Breast epithelium (tissue), 4 donors: ENCODE results near the gene CEP68. TPM values are rescaled to one million over a fixed set of nuclear protein-coding genes. Genes with fewer than 3 reads are reported as not detected.

ENCODE experiments used
- DNase-seq, 2 donors: peaks; one replicate each; pipeline ENCODE4 v3.0.0-alpha.2; 2019; ENCODE audit warnings: low spot score in 2 of 2
- H3K27ac ChIP-seq, 2 donors: fragments of 200-600 bp; sonication (generic) in 1 of 2; one replicate each; pipeline ENCODE4 v1.5.1; 2016 to 2019; ENCODE audit warnings: mild to moderate bottlenecking in 1 of 2
- H3K27me3 ChIP-seq, 2 donors: fragments of 200-600 bp; sonication (generic) in 1 of 2; one replicate each; pipeline versions ENCODE4 v1.5.1 to v1.6.0; 2017 to 2019; ENCODE audit warnings: control low read depth in 1 of 2, mild to moderate bottlenecking in 1 of 2
- H3K36me3 ChIP-seq: fragments of 200-600 bp; one replicate; pipeline ENCODE4 v1.5.1; 2019
- H3K4me1 ChIP-seq, 2 donors: fragments of 200-600 bp; sonication (generic); one replicate each; pipeline ENCODE4 v1.5.1; 2016 to 2019; ENCODE audit warnings: control low read depth in 1 of 2
- H3K4me3 ChIP-seq, 3 donors: fragments of 200-600 bp; sonication (generic); 1 replicate in 2 of 3; 2 replicates in 1 of 3; pipeline ENCODE4 v1.5.1; 2016 to 2019; ENCODE audit warnings: mild to moderate bottlenecking in 3 of 3, moderate library complexity in 2 of 3
- H3K9me3 ChIP-seq, 2 donors: fragments of 200-600 bp; sonication (generic) in 1 of 2; one replicate each; pipeline ENCODE4 v1.5.1; 2016 to 2019; ENCODE audit warnings: control low read depth in 1 of 2
- POLR2A ChIP-seq: fragments of 450-650 bp; IDR thresholded peaks from one replicate; pipeline ENCODE4 v1.6.1; 2016; ENCODE audit warnings: antibody characterized with exemption, mild to moderate bottlenecking, moderate library complexity
- POLR2AphosphoS5 ChIP-seq, 3 donors: sonication (generic); formaldehyde crosslinking; IDR thresholded peaks; one replicate each; pipeline ENCODE4 v1.6.1; 2017; ENCODE audit warnings: antibody characterized with exemption in 3 of 3
- intact Hi-C: fragments of 100-400 bp; cut with DNase I; formaldehyde crosslinking; loops from one replicate; pipeline ENCODE4 v1.15.1; 2023; ENCODE audit warnings: low total_unique reads
- total RNA-seq, 3 donors: library from RNA; depleted of rRNA; stranded (reverse); fragments of >200 nt; gene quantifications; one replicate each; pipeline ENCODE4 v1.1.0, GENCODE V29; 2016
- TF ChIP-seq, protein P1 (sequence below), 3 donors: fragments of 450-650 bp; IDR thresholded peaks; one replicate each; pipeline ENCODE4 v1.5.1; 2016 to 2017; ENCODE audit warnings: antibody characterized with exemption in 3 of 3, mild to moderate bottlenecking in 3 of 3, moderate library complexity in 3 of 3

The CEP68 gene
- total RNA-seq, 3 donors from 2014 or later: 23.3 to 32.2 (median 25.0) TPM

GRCh38 chr2:65046633-65047407 is 9.4 kb upstream of the CEP68 start:
- no peak for DNase-seq
- intact Hi-C loops: no loop called here
- no peak overlapping the region for H3K27ac ChIP-seq

DNA sequence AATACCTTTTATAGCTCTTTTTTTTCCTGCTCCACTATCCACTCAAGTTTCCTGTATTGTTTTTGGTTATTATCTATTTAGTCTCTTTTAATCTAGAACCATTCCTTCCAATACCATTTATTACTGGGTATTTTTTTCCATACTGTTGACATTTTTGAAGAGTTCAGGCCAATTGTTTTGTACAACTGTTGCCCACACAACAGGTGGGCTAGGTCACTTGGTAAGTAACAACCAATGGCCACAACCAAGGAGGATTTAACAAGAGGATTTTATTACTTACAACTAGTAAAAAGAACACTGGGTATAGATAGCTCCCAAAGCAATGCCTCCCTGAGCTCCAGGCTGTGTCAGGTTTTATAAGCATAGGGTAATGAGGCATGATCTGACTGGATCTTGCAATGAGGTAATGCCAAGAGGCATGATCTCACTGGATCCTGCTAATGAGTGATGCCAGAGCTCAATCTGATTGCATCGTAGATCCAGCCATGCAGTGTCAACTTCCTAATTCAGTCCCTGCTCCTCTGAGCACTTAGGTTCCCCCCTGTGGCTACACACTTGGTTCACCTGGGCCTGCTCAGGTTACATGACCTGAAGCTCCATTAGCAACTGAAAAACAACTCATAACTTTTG is 7.1 kb upstream of the CEP68 start:
- H3K27ac ChIP-seq: no peak overlapping the region
- H3K27me3 ChIP-seq: no peaks in the 10 kb centered on the region
- no peak overlapping the region for H3K4me3 ChIP-seq
- no peak for TF ChIP-seq POLR2A
- TF ChIP-seq POLR2AphosphoS5 (IDR thresholded peaks at IDR 0.05): no peak
- TF ChIP-seq, protein P1, sequence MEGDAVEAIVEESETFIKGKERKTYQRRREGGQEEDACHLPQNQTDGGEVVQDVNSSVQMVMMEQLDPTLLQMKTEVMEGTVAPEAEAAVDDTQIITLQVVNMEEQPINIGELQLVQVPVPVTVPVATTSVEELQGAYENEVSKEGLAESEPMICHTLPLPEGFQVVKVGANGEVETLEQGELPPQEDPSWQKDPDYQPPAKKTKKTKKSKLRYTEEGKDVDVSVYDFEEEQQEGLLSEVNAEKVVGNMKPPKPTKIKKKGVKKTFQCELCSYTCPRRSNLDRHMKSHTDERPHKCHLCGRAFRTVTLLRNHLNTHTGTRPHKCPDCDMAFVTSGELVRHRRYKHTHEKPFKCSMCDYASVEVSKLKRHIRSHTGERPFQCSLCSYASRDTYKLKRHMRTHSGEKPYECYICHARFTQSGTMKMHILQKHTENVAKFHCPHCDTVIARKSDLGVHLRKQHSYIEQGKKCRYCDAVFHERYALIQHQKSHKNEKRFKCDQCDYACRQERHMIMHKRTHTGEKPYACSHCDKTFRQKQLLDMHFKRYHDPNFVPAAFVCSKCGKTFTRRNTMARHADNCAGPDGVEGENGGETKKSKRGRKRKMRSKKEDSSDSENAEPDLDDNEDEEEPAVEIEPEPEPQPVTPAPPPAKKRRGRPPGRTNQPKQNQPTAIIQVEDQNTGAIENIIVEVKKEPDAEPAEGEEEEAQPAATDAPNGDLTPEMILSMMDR (IDR thresholded peaks at IDR 0.05): no peak
- no peaks in the 10 kb centered on the region for H3K4me1 ChIP-seq
- H3K36me3 ChIP-seq: no peaks in the 10 kb centered on the region
- intact Hi-C loops: no loop called here
- H3K9me3 ChIP-seq: no peaks in the 10 kb centered on the region
- no peak for DNase-seq

More at GRCh38 chr2:65046633-65047407, 9.4 kb upstream of the CEP68 start:
- Histone ChIP-seq H3K4me3 (no peak overlapping the region), H3K36me3 (no peaks in the 10 kb centered on the region), H3K9me3 (no peaks in the 10 kb centered on the region), H3K4me1 (no peaks in the 10 kb centered on the region), H3K27me3 (no peaks in the 10 kb centered on the region)
- TF ChIP-seq, protein P1 (IDR thresholded peaks at IDR 0.05): no peak
- TF ChIP-seq POLR2AphosphoS5 (IDR thresholded peaks at IDR 0.05): no peak
- TF ChIP-seq POLR2A: no peak

GRCh38 chr2:65050931-65051330 is 5.3 kb upstream of the CEP68 start:
- no peak overlapping the region for H3K4me3 ChIP-seq
- TF ChIP-seq POLR2A (no peak), POLR2AphosphoS5 (IDR thresholded peaks at IDR 0.05) (no peak)
- TF ChIP-seq, protein P1 (IDR thresholded peaks at IDR 0.05): no peak
- intact Hi-C loops: no loop called here
- DNase-seq: no peak
- no peaks in the 10 kb centered on the region for H3K27me3 ChIP-seq
- no peaks in the 10 kb centered on the region for H3K4me1 ChIP-seq
- H3K36me3 ChIP-seq: no peaks in the 10 kb centered on the region
- no peaks in the 10 kb centered on the region for H3K9me3 ChIP-seq
- no peak overlapping the region for H3K27ac ChIP-seq

- Histone ChIP-seq H3K27me3 (no peaks in the 10 kb centered on the region), H3K9me3 (no peaks in the 10 kb centered on the region), H3K27ac (no peak overlapping the region), H3K36me3 (no peaks in the 10 kb centered on the region), H3K4me3 (no peak overlapping the region), H3K4me1 (no peaks in the 10 kb centered on the region)
- TF ChIP-seq POLR2AphosphoS5 (IDR thresholded peaks at IDR 0.05): no peak
- TF ChIP-seq, protein P1 (IDR thresholded peaks at IDR 0.05): no peak
- no peak for TF ChIP-seq POLR2A
- DNase-seq: no peak
- intact Hi-C loops: no loop called here
Observed at GRCh38 chr2:65053199-65053598, 3.0 kb upstream of the CEP68 start.

DNA sequence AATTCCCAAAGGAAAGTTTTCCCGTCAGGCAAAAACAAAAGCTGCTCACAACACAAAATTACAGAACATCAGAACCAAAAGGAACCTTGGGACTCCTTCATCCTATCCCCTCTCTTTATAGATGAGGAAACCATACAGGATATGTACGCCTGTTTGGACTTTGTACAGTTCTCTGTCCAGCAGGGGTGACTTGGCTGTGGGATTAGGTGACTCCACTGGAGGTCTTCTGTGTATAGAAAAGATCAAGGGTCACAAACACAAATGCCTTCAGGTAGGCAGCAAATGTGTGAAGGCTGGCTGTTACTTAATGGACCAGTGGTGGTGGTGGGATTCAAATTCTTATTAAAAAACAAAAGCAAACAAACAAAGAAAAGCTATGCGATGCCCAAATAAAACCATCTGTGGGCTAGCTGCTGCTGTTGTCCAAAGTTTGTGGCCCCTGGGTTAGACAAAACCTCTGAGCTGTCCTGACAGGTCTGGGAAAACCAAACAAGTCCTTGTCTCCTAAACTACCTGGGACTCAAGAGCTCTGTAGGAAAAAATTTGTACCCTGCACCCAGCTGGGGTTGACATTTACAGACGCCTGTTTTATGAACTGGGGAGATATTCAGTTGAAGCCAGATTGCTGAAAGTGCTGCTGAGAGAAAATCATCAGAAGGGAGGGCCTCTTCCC is 1.3 kb upstream of the CEP68 start:
- no peak overlapping the region for H3K27ac ChIP-seq

More for the DNA sequence above, 1.3 kb upstream of the CEP68 start:
- TF ChIP-seq POLR2A (no peak), POLR2AphosphoS5 (IDR thresholded peaks at IDR 0.05) (no peak)
- TF ChIP-seq, protein P1 (IDR thresholded peaks at IDR 0.05): no peak
- intact Hi-C loops: no loop called here
- H3K27me3 ChIP-seq: no peaks in the 10 kb centered on the region
- H3K4me1 ChIP-seq: no peaks in the 10 kb centered on the region
- no peak for DNase-seq
- H3K4me3 ChIP-seq: no peak overlapping the region
- no peaks in the 10 kb centered on the region for H3K9me3 ChIP-seq
- no peaks in the 10 kb centered on the region for H3K36me3 ChIP-seq
